ENCODE results near the gene SUDS3. TPM values are rescaled to one million over a fixed set of nuclear protein-coding genes. Genes with fewer than 3 reads are reported as not detected.

SUDS3 gene
- total RNA-seq, 1 experiment from 2014 or later: 50.5 TPM

- Histone ChIP-seq H3T11ph (ENCODE audit: low read length) (no peak overlapping the region), H2AK5ac (ENCODE audit: insufficient read length, low read length) (no peak overlapping the region), H4K5ac (ENCODE audit: insufficient read length, low read depth, low read length) (no peak overlapping the region), H3K27me3 (ENCODE audit: insufficient read depth, low read length) (no peaks in the 10 kb centered on the region), H2BK12ac (ENCODE audit: insufficient read length, low read depth, low read length) (no peak overlapping the region), H3K23ac (ENCODE audit: insufficient read length, low read depth, low read length) (no peak overlapping the region), H3K23me2 (ENCODE audit: insufficient read length, low read depth, low read length, poor library complexity, severe bottlenecking) (no peaks in the 10 kb centered on the region), H3K79me1 (ENCODE audit: insufficient read depth, low read depth, low read length, poor library complexity, severe bottlenecking) (no peaks in the 10 kb centered on the region), H3K4me2 (ENCODE audit: insufficient read depth, insufficient read length, low read length) (no peak overlapping the region), H3K4ac (ENCODE audit: low read depth, low read length) (no peak overlapping the region), H3K18ac (ENCODE audit: insufficient read length, low read depth, low read length) (no peak overlapping the region), H3K79me2 (ENCODE audit: insufficient read depth, low read length) (no peaks in the 10 kb centered on the region), H2BK20ac (ENCODE audit: low read depth, low read length, poor library complexity, severe bottlenecking) (no peak overlapping the region), H3K9ac (ENCODE audit: extremely low read depth, insufficient read length, low read length) (no peak overlapping the region), H3K14ac (ENCODE audit: insufficient read depth, low read length) (no peak overlapping the region), H4K91ac (ENCODE audit: insufficient read length, low read depth, low read length) (no peak overlapping the region), H3K4me1 (ENCODE audit: insufficient read depth, low read length) (no peaks in the 10 kb centered on the region), H2BK5ac (ENCODE audit: insufficient read length, low read length) (no peak overlapping the region), H2AFZ (ENCODE audit: low read length) (no peak overlapping the region), H4K20me1 (ENCODE audit: control insufficient read depth, insufficient read depth, insufficient read length) (no peaks in the 10 kb centered on the region), H2BK15ac (ENCODE audit: low read depth, low read length) (no peak overlapping the region), H2BK120ac (ENCODE audit: low read depth, low read length, poor library complexity, severe bottlenecking) (no peak overlapping the region), H4K8ac (replicated peaks; ENCODE audit: insufficient read length, low read depth, low read length) (no peak overlapping the region), H3K56ac (ENCODE audit: insufficient read length, low read depth, low read length) (no peak overlapping the region), H3K27ac (ENCODE audit: insufficient read length, low read depth, low read length) (no peak overlapping the region), H3K9me3 (ENCODE audit: control insufficient read depth, low read depth, low read length) (peaks cover 3% of the 10 kb centered on the region)
- peaks cover 4 to 9% of the 10 kb centered on the region in 2 experiments; a peak in 3 of 5 replicates for H3K9me3 Mint-ChIP-seq
- no peak overlapping the region; a peak in 1 of 7 replicates for H3K27ac Mint-ChIP-seq
- H3K27me3 Mint-ChIP-seq (ENCODE audit: low read depth): peaks cover 3% of the 10 kb centered on the region; the same call in 1 of the 2 replicates
- peaks cover 0 to 3% (median 3%) of the 10 kb centered on the region in 3 experiments; a peak in 2 of 7 replicates for H3K36me3 Mint-ChIP-seq (ENCODE audit: insufficient read depth in 1 of 3, low read depth in 3 of 3)
- no CpG with 5 or more reads among the region's 1 CpG for WGBS (ENCODE audit: extremely low coverage, insufficient read length, low lambda C conversion rate)
- H3K4me1 Mint-ChIP-seq: no peaks in the 10 kb centered on the region
- no peak for TF ChIP-seq CTCF (conservative IDR thresholded peaks at IDR 0.05)
- no peak for DNase-seq
- H3K4me3 Mint-ChIP-seq: no peak overlapping the region
Measured at GRCh38 chr12:118465706-118466105, 89.4 kb downstream of the SUDS3 start.

Other genes starting within 250 kb of the SUDS3 start
- 320 and 334 TPM in 2 replicates for gene PEBP1, start 240.4 kb upstream of the SUDS3 start, total RNA-seq (2021)
- 4.2 and 5.2 TPM in 2 replicates for gene TAOK3, start 3.6 kb upstream of the SUDS3 start, total RNA-seq (2021)